Loucy (cell line): ENCODE results near the gene TEX26.

Experiments used
- EZH2phosphoT487 ChIP-seq: fragments of 200-600 bp; IDR thresholded peaks from 2 replicates; pipeline ENCODE4 v1.6.1; 2018; ENCODE audit warnings: antibody characterized with exemption, mild to moderate bottlenecking, moderate library complexity, borderline replicate concordance
- TF ChIP-seq, protein P1 (sequence below): fragments of 200-600 bp; sonication (generic); conservative IDR thresholded peaks from 2 replicates; pipeline ENCODE4 v1.5.1; 2014; ENCODE audit warnings: mild to moderate bottlenecking, antibody characterized with exemption, low read length

DNA sequence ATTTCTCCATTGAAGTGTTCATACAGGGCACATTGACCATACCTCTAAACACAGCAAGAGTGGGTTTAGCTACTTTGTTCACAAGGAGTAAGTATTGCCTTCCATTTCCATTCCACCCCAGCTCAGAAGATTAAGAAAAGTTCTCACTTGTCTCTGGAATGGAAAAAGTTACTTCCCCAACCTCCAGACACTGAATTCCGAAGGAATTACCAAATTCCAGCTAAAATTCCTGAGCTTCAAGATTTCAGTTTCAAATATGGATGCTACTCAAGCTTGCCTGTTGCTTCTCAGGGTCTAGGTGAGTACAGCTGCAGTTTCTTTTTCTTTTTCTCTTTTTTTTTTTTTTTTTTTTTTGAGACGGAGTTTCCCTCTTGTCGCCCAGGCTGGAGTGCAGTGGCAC, 33.6 kb downstream of the TEX26 start:
- TF ChIP-seq, protein P1, sequence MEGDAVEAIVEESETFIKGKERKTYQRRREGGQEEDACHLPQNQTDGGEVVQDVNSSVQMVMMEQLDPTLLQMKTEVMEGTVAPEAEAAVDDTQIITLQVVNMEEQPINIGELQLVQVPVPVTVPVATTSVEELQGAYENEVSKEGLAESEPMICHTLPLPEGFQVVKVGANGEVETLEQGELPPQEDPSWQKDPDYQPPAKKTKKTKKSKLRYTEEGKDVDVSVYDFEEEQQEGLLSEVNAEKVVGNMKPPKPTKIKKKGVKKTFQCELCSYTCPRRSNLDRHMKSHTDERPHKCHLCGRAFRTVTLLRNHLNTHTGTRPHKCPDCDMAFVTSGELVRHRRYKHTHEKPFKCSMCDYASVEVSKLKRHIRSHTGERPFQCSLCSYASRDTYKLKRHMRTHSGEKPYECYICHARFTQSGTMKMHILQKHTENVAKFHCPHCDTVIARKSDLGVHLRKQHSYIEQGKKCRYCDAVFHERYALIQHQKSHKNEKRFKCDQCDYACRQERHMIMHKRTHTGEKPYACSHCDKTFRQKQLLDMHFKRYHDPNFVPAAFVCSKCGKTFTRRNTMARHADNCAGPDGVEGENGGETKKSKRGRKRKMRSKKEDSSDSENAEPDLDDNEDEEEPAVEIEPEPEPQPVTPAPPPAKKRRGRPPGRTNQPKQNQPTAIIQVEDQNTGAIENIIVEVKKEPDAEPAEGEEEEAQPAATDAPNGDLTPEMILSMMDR: no peak
- TF ChIP-seq EZH2phosphoT487: no peak
